ENCODE data around the gene ZNF626.
"Not testable (repeated sequence)": the region's sequence is repeated elsewhere in the genome, so short reads cannot be mapped to it uniquely, and the experiment has no call there.

Gene ZNF626

DNA sequence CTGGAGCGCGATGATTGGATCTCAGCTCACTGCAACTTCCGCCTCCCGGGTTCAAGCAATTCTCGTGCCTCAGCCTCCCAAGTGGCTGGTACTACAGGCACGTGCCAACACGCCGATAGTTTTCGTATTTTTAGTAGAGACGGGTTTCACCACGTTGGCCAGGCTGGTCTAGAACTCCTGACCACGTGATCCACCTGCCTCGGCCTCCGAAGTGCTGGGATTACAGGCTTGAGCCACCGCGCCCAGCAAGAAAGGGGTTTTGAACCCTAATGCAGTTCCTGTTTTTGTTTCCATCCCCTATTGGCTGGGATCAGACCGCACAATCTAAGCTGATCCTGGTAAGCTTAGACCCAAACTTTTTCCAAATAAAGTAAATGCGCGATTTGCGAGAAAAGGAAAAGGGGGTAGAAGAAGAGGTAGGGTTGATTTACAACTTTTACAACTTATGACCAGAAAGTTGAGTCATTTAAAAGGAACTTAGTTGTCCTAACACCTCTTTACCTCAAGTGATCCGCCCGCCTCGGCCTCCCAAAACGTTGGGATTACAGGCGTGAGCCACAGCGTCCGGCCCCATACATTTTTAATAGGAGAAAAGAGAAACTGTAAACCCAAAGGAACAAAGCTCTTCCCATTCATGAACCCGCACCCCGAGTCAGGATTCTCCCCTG lies 764 bp downstream of the ZNF626 start:
- peak; percentile 6 for DNase-seq (ENCODE audit: low read depth)
- H3K4me3 ChIP-seq (replicated peaks; ENCODE audit: low read depth, low read length), result peak overlapping the region; percentile 70
- TF ChIP-seq, protein P1, sequence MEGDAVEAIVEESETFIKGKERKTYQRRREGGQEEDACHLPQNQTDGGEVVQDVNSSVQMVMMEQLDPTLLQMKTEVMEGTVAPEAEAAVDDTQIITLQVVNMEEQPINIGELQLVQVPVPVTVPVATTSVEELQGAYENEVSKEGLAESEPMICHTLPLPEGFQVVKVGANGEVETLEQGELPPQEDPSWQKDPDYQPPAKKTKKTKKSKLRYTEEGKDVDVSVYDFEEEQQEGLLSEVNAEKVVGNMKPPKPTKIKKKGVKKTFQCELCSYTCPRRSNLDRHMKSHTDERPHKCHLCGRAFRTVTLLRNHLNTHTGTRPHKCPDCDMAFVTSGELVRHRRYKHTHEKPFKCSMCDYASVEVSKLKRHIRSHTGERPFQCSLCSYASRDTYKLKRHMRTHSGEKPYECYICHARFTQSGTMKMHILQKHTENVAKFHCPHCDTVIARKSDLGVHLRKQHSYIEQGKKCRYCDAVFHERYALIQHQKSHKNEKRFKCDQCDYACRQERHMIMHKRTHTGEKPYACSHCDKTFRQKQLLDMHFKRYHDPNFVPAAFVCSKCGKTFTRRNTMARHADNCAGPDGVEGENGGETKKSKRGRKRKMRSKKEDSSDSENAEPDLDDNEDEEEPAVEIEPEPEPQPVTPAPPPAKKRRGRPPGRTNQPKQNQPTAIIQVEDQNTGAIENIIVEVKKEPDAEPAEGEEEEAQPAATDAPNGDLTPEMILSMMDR (IDR thresholded peaks at IDR 0.05; ENCODE audit: low read length, missing control alignments), result no peak

- no peak for DNase-seq (ENCODE audit: low read depth)
- TF ChIP-seq, protein P1 (IDR thresholded peaks at IDR 0.05; ENCODE audit: low read length, missing control alignments), result no peak
- no peak overlapping the region for H3K4me3 ChIP-seq (replicated peaks; ENCODE audit: low read depth, low read length)
These were observed 20.8 kb downstream of the ZNF626 start for GRCh38 chr19:20640545-20640944.

DNA sequence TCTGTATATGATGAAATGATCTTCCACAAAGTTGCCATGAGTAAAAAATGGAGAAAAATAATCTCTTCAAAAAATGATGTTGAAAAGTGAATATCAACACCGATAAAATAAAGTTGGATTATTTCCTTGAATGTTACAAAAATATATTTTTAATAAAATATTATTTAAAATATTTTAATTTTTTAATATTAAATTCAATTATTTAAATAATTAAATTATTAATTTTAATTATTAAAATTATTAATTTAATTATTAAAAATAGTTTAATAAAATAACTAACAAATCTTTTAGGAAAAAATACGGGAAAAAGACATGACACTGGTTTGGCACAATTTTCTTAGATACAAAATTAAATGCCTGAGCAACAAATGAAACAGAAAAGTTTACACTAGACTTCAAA lies 21.3 kb downstream of the ZNF626 start:
- TF ChIP-seq, protein P1 (IDR thresholded peaks at IDR 0.05; ENCODE audit: low read length, missing control alignments), result no peak
- DNase-seq (ENCODE audit: low read depth), result no peak
- H3K4me3 ChIP-seq (replicated peaks; ENCODE audit: low read depth, low read length), result no peak overlapping the region

DNA sequence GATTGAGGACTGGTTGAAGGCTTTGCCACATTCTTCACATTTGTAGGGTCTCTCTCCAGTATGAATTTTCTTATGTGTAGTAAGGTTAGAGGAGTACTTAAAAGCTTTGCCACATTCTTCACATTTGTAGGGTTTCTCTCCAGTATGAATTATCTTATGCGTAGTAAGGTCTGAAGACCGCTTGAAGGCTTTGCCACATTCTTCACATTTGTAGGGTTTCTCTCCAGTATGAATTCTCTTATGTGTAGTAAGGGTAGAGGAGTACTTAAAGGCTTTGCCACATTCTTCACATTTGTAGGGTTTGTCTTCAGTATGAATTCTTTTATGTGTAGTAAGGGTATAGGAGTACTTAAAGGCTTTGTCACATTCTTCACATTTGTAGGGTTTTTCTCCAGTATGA lies 36.8 kb downstream of the ZNF626 start:
- not testable (repeated sequence) for H3K4me3 ChIP-seq (replicated peaks; ENCODE audit: low read depth, low read length); DNase-seq (ENCODE audit: low read depth)

- TF ChIP-seq, protein P1 (IDR thresholded peaks at IDR 0.05; ENCODE audit: low read length, missing control alignments), result no peak
- no peak for DNase-seq (ENCODE audit: low read depth)
- H3K4me3 ChIP-seq (replicated peaks; ENCODE audit: low read depth, low read length), result no peak overlapping the region
These were observed 45.3 kb downstream of the ZNF626 start for GRCh38 chr19:20616071-20616470.

- DNase-seq (ENCODE audit: low read depth), result not testable (repeated sequence)
These were observed 46.4 kb downstream of the ZNF626 start for GRCh38 chr19:20614971-20615370.

GRCh38 chr19:20612711-20613316 lies 48.6 kb downstream of the ZNF626 start:
- DNase-seq (ENCODE audit: low read depth), result no peak
- TF ChIP-seq, protein P1 (IDR thresholded peaks at IDR 0.05; ENCODE audit: low read length, missing control alignments), result no peak
- H3K4me3 ChIP-seq (replicated peaks; ENCODE audit: low read depth, low read length), result peak overlapping the region; percentile 28

More at GRCh38 chr19:20614971-20615370, 46.4 kb downstream of the ZNF626 start:
- H3K4me3 ChIP-seq (replicated peaks; ENCODE audit: low read depth, low read length), result not testable (repeated sequence)

DNA sequence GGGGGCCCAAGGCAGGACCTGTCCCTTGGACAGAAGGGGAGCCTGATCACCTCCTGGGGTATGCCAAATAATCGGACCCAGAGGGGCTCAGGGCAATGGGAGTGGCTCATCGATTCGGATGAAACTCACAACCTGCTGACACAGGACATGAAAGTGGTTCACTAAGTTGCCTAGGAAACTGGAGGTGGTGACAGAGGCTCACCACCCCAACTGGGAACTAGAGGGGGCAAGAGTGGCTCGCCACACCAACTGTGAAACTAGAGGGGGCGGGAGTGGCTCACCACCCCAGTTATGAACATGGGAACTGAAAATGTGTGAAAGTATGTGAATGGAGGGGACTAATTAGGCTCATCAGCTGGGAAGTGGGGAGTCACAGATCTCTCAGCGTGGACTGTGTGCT lies 49.5 kb downstream of the ZNF626 start:
- TF ChIP-seq, protein P1 (IDR thresholded peaks at IDR 0.05; ENCODE audit: low read length, missing control alignments), result no peak
- H3K4me3 ChIP-seq (replicated peaks; ENCODE audit: low read depth, low read length), result no peak overlapping the region
- no peak for DNase-seq (ENCODE audit: low read depth)
